Muscle layer of duodenum (tissue), 2 donors: ENCODE measurements around the gene SHROOM3.

Source experiments
- H3K27ac ChIP-seq: one replicate; pipeline ENCODE4 v1.7.0; 2013; ENCODE audit warnings: mild to moderate bottlenecking, low read length
- H3K27me3 ChIP-seq: one replicate; pipeline ENCODE4 v1.7.0; 2013; ENCODE audit warnings: low read depth, mild to moderate bottlenecking, control low read depth, low read length
- H3K36me3 ChIP-seq, 2 donors: one replicate each; pipeline ENCODE4 v1.7.0; 2013; ENCODE audit warnings: low read length in 2 of 2, control low read depth in 1 of 2, mild to moderate bottlenecking in 1 of 2; ENCODE audit not compliant: insufficient read depth in 2 of 2, control insufficient read depth in 1 of 2
- H3K4me1 ChIP-seq, 2 donors: one replicate each; pipeline ENCODE4 v1.7.0; 2013; ENCODE audit warnings: low read length in 2 of 2, mild to moderate bottlenecking in 2 of 2, control low read depth in 1 of 2, moderate library complexity in 1 of 2; ENCODE audit not compliant: insufficient read depth in 2 of 2, control insufficient read depth in 1 of 2
- H3K4me3 ChIP-seq, 2 donors: one replicate each; pipeline ENCODE4 v1.7.0; 2013; ENCODE audit warnings: low read length in 2 of 2, low read depth in 1 of 2, mild to moderate bottlenecking in 1 of 2
- H3K9me3 ChIP-seq, 2 donors: one replicate each; pipeline ENCODE4 v1.7.0; 2013; ENCODE audit warnings: low read length in 2 of 2, control low read depth in 1 of 2, mild to moderate bottlenecking in 1 of 2; ENCODE audit not compliant: control insufficient read depth in 1 of 2
- donor health status: healthy.

Gene SHROOM3

GRCh38 chr4:76589872-76590797, 155.1 kb downstream of the SHROOM3 start:
- no peak overlapping the region for H3K4me3 ChIP-seq

GRCh38 chr4:76590798-76591281, 155.8 kb downstream of the SHROOM3 start:
- no peak overlapping the region for H3K4me3 ChIP-seq
- peak overlapping the region; percentile 85 for H3K27ac ChIP-seq
- peaks cover 4 to 11% of the 10 kb centered on the region in 2 donors for H3K4me1 ChIP-seq
- H3K9me3 ChIP-seq: no peaks in the 10 kb centered on the region
- no peaks in the 10 kb centered on the region for H3K27me3 ChIP-seq
- H3K36me3 ChIP-seq: no peaks in the 10 kb centered on the region

More at GRCh38 chr4:76589872-76590797, 155.1 kb downstream of the SHROOM3 start:
- no peaks in the 10 kb centered on the region for H3K27me3 ChIP-seq
- peaks cover 7 to 11% of the 10 kb centered on the region in 2 donors for H3K4me1 ChIP-seq
- no peaks in the 10 kb centered on the region for H3K36me3 ChIP-seq
- peak overlapping the region; percentile 85 for H3K27ac ChIP-seq
- H3K9me3 ChIP-seq: no peaks in the 10 kb centered on the region

GRCh38 chr4:76591992-76592391, 157.0 kb downstream of the SHROOM3 start:
- Histone ChIP-seq H3K36me3 (no peaks in the 10 kb centered on the region), H3K4me1 (peaks cover 4 to 11% of the 10 kb centered on the region in 2 donors), H3K4me3 (no peak overlapping the region), H3K27ac (no peak overlapping the region), H3K27me3 (no peaks in the 10 kb centered on the region), H3K9me3 (no peaks in the 10 kb centered on the region)

GRCh38 chr4:76592460-76592859, 157.4 kb downstream of the SHROOM3 start:
- Histone ChIP-seq H3K4me3 (no peak overlapping the region), H3K9me3 (no peaks in the 10 kb centered on the region), H3K4me1 (peaks cover 4 to 11% of the 10 kb centered on the region in 2 donors), H3K27me3 (no peaks in the 10 kb centered on the region), H3K36me3 (no peaks in the 10 kb centered on the region), H3K27ac (no peak overlapping the region)

- H3K27ac ChIP-seq: no peak overlapping the region
- no peaks in the 10 kb centered on the region for H3K36me3 ChIP-seq
These were observed 159.1 kb downstream of the SHROOM3 start for GRCh38 chr4:76594173-76594572.

GRCh38 chr4:76595435-76595834, 160.4 kb downstream of the SHROOM3 start:
- H3K27ac ChIP-seq: peak overlapping the region; percentile 32
- no peaks in the 10 kb centered on the region for H3K9me3 ChIP-seq
- H3K4me3 ChIP-seq: no peak overlapping the region
- peaks cover 0 to 1% of the 10 kb centered on the region in 2 donors for H3K4me1 ChIP-seq
- H3K27me3 ChIP-seq: no peaks in the 10 kb centered on the region
- no peaks in the 10 kb centered on the region for H3K36me3 ChIP-seq

More at GRCh38 chr4:76594173-76594572, 159.1 kb downstream of the SHROOM3 start:
- H3K27me3 ChIP-seq: no peaks in the 10 kb centered on the region
- no peaks in the 10 kb centered on the region for H3K9me3 ChIP-seq
- peaks cover 0 to 11% of the 10 kb centered on the region in 2 donors for H3K4me1 ChIP-seq
- no peak overlapping the region for H3K4me3 ChIP-seq

GRCh38 chr4:76596713-76597112, 161.7 kb downstream of the SHROOM3 start:
- no peaks in the 10 kb centered on the region for H3K4me1 ChIP-seq
- H3K9me3 ChIP-seq: no peaks in the 10 kb centered on the region
- H3K36me3 ChIP-seq: no peaks in the 10 kb centered on the region
- peak overlapping the region; percentile 45 for H3K27ac ChIP-seq
- no peaks in the 10 kb centered on the region for H3K27me3 ChIP-seq
- no peak overlapping the region for H3K4me3 ChIP-seq

GRCh38 chr4:76597423-76597979, 162.5 kb downstream of the SHROOM3 start:
- Histone ChIP-seq H3K9me3 (no peaks in the 10 kb centered on the region), H3K36me3 (no peaks in the 10 kb centered on the region), H3K4me1 (no peaks in the 10 kb centered on the region), H3K27me3 (no peaks in the 10 kb centered on the region), H3K4me3 (no peak overlapping the region), H3K27ac (peak overlapping the region; percentile 45)

- Histone ChIP-seq H3K4me3 (no peak overlapping the region), H3K9me3 (no peaks in the 10 kb centered on the region), H3K4me1 (no peaks in the 10 kb centered on the region), H3K27ac (peak overlapping the region; percentile 11), H3K36me3 (no peaks in the 10 kb centered on the region), H3K27me3 (no peaks in the 10 kb centered on the region)
These were observed 165.4 kb downstream of the SHROOM3 start for GRCh38 chr4:76600447-76600846.

- no peaks in the 10 kb centered on the region for H3K27me3 ChIP-seq
- H3K9me3 ChIP-seq: no peaks in the 10 kb centered on the region
- no peaks in the 10 kb centered on the region for H3K36me3 ChIP-seq
- H3K4me1 ChIP-seq: no peaks in the 10 kb centered on the region
- no peak overlapping the region for H3K4me3 ChIP-seq
- H3K27ac ChIP-seq: no peak overlapping the region
These were observed 166.8 kb downstream of the SHROOM3 start for GRCh38 chr4:76601791-76602190.

- H3K27ac ChIP-seq: no peak overlapping the region
- H3K4me1 ChIP-seq: no peaks in the 10 kb centered on the region
- H3K4me3 ChIP-seq: no peak overlapping the region
These were observed 170.1 kb downstream of the SHROOM3 start for GRCh38 chr4:76605099-76605563.

More at GRCh38 chr4:76605099-76605563, 170.1 kb downstream of the SHROOM3 start:
- Histone ChIP-seq H3K36me3 (no peaks in the 10 kb centered on the region), H3K27me3 (no peaks in the 10 kb centered on the region), H3K9me3 (no peaks in the 10 kb centered on the region)
